ENCODE results near the gene SMIM45.
A peak's percentile ranks its signal among the peaks of the same experiment; 100 is the strongest.

SMIM45 gene

GRCh38 chr22:41915786-41916493 is 36.0 kb upstream of the SMIM45 start:
- no peak for DNase-seq (ENCODE audit: low read depth)

DNA sequence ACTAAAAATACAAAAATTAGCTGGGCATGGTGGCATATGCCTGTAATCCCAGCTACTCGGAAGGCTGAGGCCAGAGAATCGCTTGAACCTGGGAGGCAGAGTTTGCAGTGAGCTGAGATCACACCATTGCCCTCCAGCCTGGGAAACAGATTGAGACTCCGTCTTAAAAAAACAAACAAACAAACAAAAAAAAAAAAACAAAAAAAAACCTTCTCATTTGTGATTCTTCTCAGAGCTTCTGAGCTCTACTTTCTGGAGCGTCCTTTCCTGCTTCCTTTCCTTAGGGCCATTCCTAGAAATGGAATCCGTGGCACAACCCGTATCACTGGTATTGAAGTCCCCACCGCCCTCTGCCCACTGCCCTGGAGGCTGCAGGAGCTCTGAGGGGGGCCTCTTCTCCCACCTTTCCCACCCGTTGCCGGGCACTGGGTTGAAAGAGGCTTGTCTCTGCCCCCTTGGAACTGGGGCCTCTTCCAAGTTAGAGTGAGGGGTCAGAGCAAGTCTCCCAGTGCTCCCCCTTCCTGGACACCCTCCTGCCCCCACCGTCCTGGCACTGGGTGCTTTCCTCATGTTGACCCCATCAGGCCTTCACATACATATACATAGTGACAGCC is 35.1 kb upstream of the SMIM45 start:
- DNase-seq (ENCODE audit: low read depth): no peak

GRCh38 chr22:41917375-41917902 is 34.5 kb upstream of the SMIM45 start:
- no peak for DNase-seq (ENCODE audit: low read depth)

DNA sequence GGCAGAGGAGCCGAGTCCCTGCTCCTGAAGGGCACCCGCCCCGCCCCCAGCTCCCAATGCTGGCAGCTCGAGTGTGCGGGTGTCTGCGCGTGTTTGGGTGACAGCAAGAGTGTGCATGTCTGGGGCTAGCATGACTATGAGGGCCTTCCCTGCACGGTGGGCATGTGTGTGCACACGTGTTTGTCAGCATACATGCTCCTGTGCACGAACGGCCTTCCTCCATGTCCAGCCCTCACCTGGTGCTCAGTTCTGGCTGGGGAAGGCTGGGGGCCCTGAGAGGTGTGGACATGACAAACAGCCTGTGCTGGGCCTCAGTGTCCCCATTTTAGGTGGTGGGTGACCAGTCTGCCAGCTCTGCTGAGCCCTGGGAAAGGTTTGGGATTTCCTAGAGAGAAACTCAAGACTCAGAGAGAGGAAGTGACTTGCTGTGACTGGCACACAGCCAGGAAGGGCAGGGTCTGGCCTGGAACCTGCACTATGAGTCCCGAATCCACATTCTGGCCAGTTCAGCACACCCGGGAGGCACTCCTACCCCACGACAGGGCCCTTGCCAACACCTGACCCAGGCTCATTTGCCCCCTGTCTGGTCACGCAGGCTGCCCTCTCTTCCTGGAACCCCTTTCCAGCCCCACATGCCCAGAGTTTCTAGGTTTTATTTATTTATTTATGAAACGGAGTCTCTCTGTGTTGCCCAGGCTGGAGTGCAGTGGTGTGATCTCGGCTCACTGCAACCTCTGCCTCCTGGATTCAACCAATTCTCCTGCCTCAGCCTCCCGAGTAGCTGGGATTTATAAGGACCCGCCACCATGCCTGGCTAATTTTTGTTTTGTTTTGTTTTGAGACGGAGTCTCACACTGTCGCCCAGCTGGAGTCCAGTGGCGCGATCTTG is 33.8 kb upstream of the SMIM45 start:
- peak; percentile 73 for DNase-seq (ENCODE audit: low read depth)

DNA sequence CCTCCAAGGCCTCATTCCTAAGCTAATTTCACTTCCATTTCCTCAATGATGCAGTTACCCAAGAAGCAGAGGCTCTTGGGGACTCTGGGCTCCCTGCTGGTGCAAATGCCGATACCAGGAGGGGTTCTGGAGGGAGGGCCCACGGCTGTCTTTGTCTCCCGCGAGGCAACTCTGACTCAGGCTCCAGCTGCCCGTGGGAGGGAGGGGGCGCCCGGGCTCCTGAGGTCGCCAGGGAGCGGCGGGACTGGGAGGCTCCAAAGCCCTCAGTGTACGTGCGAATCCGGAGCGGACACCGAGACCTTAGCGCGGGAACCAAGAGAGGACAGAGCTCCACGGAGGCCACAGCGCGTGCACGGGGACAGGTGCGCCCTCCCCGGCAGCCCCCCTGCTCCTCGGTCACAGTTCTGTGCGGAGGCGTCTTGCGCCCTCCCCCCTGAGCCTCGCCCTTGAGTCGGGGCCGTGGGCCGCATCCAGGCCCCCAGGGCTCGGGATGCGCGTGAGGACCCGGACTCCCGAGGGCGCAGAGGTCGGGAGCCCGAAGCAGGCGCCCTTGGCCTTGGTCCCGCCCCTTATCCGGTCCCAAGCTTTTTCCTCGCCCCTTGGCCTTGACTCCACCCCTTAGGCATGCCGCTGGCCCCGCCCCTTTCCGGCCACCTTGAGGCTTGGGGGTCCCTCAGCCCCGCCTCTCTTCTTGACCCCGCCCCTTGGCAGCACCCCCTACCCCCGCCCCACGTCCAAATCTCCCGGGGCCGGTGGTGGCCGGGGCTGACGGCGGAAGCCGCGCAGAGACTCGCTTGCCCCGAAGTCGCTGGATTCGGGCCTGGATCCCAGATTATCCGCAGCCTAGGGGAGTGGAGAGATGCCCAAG is 32.4 kb upstream of the SMIM45 start:
- DNase-seq (ENCODE audit: low read depth): peak; percentile 45

DNA sequence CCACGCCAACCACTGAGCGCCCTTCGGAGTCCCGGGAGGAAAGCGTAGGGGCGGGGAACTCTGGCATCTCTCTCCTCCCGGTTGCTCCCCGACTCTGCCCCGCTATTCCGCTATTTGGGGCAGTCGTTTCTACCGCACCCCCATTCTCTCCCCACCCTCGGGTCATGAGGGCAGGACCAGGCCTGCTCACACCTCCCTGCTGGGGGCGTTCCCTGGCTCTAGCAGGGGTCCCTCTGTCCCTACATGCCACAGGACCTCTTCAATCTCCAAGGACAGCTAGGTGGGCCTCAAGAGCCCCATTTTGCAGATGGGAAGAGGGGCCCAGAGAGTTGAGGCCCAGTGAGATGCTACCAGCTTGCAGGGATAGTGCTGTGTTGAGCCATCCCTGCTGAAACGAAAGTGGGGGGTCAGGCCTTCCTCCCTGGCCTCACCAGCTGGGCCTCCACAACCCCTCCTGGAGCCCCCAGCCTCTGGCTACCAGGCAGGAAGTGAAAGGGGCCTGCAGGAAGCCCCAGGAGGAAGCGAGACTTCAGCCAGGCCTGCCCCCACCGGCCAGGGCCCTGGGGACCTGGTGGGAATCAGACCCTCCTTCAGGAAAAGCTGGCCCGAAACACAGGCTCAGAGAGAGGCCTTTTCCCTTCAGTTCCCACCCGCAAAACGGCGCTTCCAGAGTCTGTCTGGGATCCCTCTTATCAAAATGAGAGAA is 31.5 kb upstream of the SMIM45 start:
- no peak for DNase-seq (ENCODE audit: low read depth)

GRCh38 chr22:41922328-41922727 is 29.6 kb upstream of the SMIM45 start:
- DNase-seq (ENCODE audit: low read depth): no peak

DNA sequence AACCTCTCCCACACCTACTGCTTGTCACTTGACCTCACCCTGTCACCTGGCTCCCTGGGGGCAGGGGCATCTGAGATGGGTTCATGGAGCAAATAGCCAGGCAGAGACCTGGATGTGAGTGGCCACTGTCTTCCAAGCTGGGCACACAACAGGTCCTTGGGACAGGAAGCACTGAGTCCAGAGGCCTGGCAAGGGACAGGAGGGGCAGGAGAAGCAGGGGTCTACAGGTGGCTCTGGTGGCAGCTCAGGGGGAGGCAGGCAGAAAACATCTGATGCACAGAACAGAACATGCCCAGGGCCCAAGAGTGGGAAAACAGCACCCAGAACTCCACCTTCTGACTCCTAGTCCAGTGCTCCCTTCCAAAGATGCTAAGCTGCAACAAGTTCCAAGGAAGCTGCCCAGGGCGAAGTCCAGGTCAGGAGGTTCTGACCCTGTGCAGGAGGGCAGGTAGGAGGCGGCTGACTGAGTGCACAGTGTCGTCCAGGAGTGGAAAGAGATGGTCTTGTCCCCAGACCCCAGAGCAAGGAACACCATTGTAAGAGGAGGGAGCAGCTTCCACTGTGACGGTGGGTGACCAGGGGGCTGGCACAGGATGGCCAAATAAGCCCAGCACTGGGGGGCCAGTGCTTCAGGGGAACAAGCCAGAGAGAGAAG is 28.9 kb upstream of the SMIM45 start:
- no peak for DNase-seq (ENCODE audit: low read depth)

GRCh38 chr22:41923595-41924276 is 28.2 kb upstream of the SMIM45 start:
- no peak for DNase-seq (ENCODE audit: low read depth)

DNA sequence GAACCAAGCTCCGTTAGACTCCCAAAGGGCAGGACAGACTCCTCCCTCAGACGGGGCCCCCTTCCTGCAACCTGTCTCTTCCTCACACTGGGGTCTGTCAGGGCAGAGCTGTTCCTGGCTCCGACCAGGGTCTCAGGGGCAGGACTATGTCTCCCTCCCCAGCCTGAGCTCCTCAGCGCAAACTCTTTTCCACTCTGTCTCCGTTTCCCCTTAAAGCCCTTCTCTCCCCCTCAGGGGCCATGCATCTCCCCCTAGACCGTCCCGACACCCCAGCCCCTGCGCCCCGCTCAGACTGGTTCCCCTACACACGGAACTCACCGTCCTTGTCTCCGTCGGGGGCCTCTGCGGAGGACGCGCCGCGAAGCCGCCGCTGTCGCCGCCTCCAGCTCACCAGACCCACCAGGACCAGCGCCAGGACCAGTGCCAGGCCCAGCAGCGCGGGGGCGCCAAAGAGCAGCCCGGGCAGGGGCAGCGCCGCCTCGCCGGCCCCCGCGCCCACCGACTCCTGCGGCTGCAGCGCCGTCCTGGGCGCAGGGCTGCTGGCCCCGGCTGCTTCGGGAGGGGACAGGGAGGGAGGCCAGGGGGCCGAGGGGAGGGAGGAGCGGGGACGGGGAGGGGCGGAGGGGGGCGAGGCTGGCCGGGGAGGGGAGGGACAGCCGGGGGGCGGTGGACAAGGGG is 26.0 kb upstream of the SMIM45 start:
- peak; percentile 53 for DNase-seq (ENCODE audit: low read depth)

DNA sequence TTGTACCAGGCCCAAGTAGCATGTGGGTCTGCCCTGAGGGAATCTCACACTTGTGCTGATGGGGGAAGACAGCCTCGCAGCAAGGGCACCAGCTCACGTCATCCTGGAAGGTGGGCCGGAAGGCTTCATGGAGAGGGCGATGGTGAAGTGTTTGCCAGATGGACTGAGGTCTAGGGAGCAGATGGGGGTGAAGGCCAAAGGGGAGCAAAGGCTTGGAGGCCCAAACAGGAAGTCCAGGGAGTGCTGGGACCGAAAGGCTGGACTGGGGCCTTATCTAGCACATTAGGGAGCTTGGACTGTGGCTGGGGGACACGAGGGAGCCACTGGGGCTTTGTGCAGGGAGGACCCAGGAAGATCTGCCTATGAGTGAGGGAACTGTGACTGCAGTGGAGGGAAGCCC is 24.1 kb upstream of the SMIM45 start:
- DNase-seq (ENCODE audit: low read depth): no peak

DNA sequence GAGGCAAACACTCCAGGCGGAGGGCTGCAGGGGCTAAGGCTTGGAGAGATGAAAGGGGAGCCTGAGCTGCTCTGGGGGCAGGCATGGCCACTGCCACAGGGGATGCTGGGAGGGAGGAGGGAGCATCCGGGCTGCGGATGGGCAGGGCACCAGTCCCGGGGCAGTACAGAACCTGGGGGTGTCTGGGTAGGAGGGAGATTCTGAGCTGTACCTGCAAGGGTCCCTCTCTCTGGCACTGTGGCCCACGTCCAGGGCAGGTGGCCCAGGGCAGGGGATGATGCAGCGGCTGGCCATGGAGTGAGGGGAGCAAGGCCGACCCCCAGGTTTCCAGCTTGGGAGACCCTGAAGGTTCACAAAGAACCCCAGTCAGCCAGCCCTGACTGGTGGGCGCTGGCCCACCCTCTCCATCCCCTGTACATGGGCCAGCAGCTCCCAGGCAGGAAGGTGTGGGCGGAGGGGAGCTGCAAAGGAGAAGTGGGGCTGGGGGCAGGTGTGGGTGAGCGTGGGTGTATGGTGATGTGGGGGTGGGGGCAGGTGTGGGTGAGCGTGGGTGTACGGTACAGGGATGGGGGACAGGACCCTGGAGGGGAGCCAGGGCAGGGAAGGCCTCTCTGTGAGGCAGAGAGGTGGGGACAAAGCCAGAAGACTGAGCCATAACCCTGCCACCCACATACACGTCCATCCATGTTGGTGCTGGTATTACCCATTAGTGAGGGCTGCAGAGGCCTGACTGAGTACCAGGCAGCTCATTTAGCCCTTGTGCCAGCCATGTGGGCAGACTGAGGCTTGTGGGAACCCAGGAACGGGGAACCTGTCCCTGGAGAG is 23.1 kb upstream of the SMIM45 start:
- DNase-seq (ENCODE audit: low read depth): no peak

GRCh38 chr22:41929418-41929810 is 22.5 kb upstream of the SMIM45 start:
- no peak for DNase-seq (ENCODE audit: low read depth)

GRCh38 chr22:41931701-41932269 is 20.2 kb upstream of the SMIM45 start:
- no peak for DNase-seq (ENCODE audit: low read depth)

DNA sequence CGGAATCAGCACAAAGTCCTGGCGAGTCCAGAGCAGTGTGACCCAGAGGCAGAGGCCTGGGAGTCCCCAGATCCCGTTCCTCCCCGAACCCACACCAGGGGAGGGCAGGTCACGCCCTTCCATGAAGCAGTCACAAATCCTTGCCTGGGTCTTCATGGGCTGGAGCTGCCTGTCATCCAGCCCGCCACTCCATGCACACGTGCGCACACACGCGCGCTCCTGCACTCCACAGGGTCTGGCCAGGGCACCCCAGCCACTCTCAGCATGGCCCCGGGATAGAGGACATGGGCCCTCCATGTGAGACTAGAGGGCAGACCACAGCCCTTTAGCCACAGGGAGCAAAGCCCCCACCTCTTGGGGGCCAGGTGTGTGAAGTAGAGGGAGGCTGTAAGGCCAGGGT is 19.6 kb upstream of the SMIM45 start:
- no peak for DNase-seq (ENCODE audit: low read depth)

DNA sequence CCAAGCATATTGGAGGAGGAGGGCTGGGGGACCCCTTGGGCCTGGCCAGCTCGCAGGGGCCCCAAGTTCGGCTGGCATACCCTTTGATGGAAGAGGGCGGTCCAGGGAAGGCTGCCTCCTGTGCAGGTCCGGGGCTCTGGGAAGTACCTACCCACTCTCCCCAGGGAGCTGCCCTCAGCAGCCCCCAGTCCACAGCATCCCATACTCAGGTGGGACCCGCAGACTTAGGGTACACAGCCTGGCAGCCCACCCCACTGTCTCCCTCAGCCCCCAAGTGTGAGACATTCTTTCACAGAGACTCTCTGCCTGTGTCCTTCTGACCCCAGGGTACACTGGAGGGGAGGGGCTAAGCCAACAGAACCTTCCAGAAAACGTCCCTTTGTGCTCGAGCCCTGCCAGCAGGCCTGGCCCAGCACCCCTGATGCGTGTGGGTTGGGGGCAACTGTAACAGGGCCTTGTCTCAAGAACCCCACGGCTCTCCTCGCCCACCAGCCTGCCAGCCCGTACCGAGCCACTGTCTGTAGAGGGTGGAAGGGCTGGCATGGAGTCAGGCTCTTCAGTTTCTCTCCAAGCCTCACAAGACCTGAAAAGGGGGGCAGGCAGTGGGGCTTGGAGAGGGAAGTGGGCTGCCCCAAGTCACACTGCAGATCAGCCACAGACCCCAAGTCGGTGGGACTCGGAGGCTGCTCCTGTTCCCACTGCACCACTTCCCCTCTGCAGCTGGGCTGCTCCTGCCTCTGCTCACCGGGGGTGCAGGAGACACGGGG is 18.4 kb upstream of the SMIM45 start:
- DNase-seq (ENCODE audit: low read depth): no peak

DNA sequence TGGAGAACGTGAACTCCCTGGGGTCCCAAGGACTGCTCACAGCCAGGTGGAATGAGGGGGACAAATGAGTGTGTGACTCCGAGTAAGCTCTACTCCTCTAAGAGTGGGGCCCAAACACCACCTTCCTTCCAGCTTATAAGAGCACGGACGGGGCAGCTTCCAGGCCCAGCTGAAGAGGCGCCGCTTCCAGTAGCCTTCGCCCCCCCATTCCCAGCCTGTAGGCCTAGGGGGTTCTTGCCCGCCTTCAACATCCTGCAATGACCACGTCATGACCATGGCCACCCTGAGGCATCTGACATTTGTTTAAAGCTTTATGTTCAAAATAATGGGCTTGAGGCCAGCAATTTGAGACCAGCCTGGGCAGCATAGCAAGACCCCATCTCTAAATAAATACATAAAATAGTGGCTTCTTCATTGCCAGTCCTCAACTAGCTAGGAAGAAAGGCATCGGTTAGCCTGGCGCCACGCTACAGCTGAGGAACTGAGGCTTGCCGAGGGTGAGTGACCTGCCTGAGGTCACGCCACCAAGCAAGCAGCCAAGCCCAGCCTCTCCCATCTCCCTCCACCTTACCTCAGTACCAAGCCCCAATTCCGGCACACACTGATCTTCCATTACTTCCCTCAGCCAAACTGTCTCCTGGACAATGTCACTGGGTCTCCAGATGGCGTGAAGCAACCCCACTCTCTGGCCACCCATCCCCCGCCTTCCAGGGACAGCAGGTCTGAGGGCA is 17.5 kb upstream of the SMIM45 start:
- DNase-seq (ENCODE audit: low read depth): no peak

All from ELR (cell line).